GM19324 (cell line): Measurements from ENCODE around the gene GPR160.

Experiments used
- ATAC-seq: cut with Tn5 transposase; IDR thresholded peaks from one replicate; pipeline ENCODE4 v1.9.1; 2021; ENCODE audit warnings: mild to moderate bottlenecking, moderate library complexity; ENCODE audit not compliant: unreplicated experiment, low FRiP score

The GPR160 gene

GRCh38 chr3:170062068-170062467 is 24.3 kb downstream of the GPR160 start:
- no peak for ATAC-seq

GRCh38 chr3:170062769-170063168 is 25.0 kb downstream of the GPR160 start:
- ATAC-seq: no peak

- ATAC-seq: no peak
Observed at GRCh38 chr3:170063691-170064090, 25.9 kb downstream of the GPR160 start.

- no peak for ATAC-seq
Observed at GRCh38 chr3:170064108-170064507, 26.3 kb downstream of the GPR160 start.

GRCh38 chr3:170075441-170076091 is 37.8 kb downstream of the GPR160 start:
- ATAC-seq: no peak

GRCh38 chr3:170076715-170077238 is 39.0 kb downstream of the GPR160 start:
- no peak for ATAC-seq

GRCh38 chr3:170077361-170077760 is 39.6 kb downstream of the GPR160 start:
- ATAC-seq: no peak

GRCh38 chr3:170078620-170079281 is 41.0 kb downstream of the GPR160 start:
- no peak for ATAC-seq

- no peak for ATAC-seq
Observed at GRCh38 chr3:170079536-170080165, 41.9 kb downstream of the GPR160 start.

GRCh38 chr3:170080605-170081004 is 42.8 kb downstream of the GPR160 start:
- ATAC-seq: no peak

- no peak for ATAC-seq
Observed at GRCh38 chr3:170081079-170081741, 43.4 kb downstream of the GPR160 start.

- ATAC-seq: no peak
Observed at GRCh38 chr3:170083343-170083742, 45.5 kb downstream of the GPR160 start.

GRCh38 chr3:170085396-170085795 is 47.6 kb downstream of the GPR160 start:
- no peak for ATAC-seq

GRCh38 chr3:170089862-170090600 is 52.2 kb downstream of the GPR160 start:
- ATAC-seq: no peak

- ATAC-seq: no peak
Observed at GRCh38 chr3:170090601-170090981, 52.8 kb downstream of the GPR160 start.

- no peak for ATAC-seq
Observed at GRCh38 chr3:170092907-170093306, 55.1 kb downstream of the GPR160 start.

GRCh38 chr3:170095771-170096170 is 58.0 kb downstream of the GPR160 start:
- no peak for ATAC-seq

GRCh38 chr3:170096342-170096741 is 58.5 kb downstream of the GPR160 start:
- no peak for ATAC-seq

GRCh38 chr3:170098753-170099152 is 61.0 kb downstream of the GPR160 start:
- ATAC-seq: no peak

- no peak for ATAC-seq
Observed at GRCh38 chr3:170100944-170101343, 63.1 kb downstream of the GPR160 start.
